Glutamatergic neuron (in vitro differentiated cells): ENCODE data around the gene TXNDC11. TPM values are rescaled to one million over a fixed set of nuclear protein-coding genes. Genes with fewer than 3 reads are reported as not detected.

Experiments
- DNase-seq: peaks from one replicate; pipeline ENCODE4 v3.0.0; 2022
- H3K27ac Mint-ChIP-seq: one replicate; pipeline ENCODE4 v1.8.0; 2020; ENCODE audit warnings: mild to moderate bottlenecking, mixed read lengths, inconsistent platforms; ENCODE audit not compliant: unreplicated experiment
- H3K27me3 Mint-ChIP-seq: one replicate; pipeline ENCODE4 v1.8.0; 2020; ENCODE audit warnings: mild to moderate bottlenecking, moderate library complexity, mixed read lengths, inconsistent platforms; ENCODE audit not compliant: unreplicated experiment
- H3K36me3 Mint-ChIP-seq: one replicate; pipeline ENCODE4 v1.8.0; 2020; ENCODE audit warnings: mild to moderate bottlenecking, mixed read lengths, inconsistent platforms; ENCODE audit not compliant: unreplicated experiment
- H3K4me1 Mint-ChIP-seq: one replicate; pipeline ENCODE4 v1.8.0; 2020; ENCODE audit warnings: mild to moderate bottlenecking, low read depth, mixed read lengths, inconsistent platforms; ENCODE audit not compliant: unreplicated experiment
- H3K4me3 Mint-ChIP-seq: one replicate; pipeline ENCODE4 v1.8.0; 2020; ENCODE audit warnings: mild to moderate bottlenecking, mixed read lengths, inconsistent platforms; ENCODE audit not compliant: unreplicated experiment
- H3K9me3 Mint-ChIP-seq: one replicate; pipeline ENCODE4 v1.8.0; 2020; ENCODE audit warnings: mild to moderate bottlenecking, moderate library complexity, mixed read lengths, inconsistent platforms; ENCODE audit not compliant: unreplicated experiment
- CTCF ChIP-seq: fragments of 200-600 bp; sonication (generic); IDR thresholded peaks from one replicate; pipeline ENCODE4 v1.5.0; 2021; ENCODE audit not compliant: partially characterized antibody, unreplicated experiment
- total RNA-seq: library from RNA; stranded (reverse); fragmentation: NEBNext Ultra II Directional; extraction: Animal tissue kit (Norgen Biotek cat#: 25700); gene quantifications from one replicate; pipeline ENCODE4 v1.2.1, GENCODE V29; 2021; ENCODE audit not compliant: unreplicated experiment

TXNDC11 gene
- total RNA-seq, 1 donor from 2014 or later: 18.4 TPM

DNA sequence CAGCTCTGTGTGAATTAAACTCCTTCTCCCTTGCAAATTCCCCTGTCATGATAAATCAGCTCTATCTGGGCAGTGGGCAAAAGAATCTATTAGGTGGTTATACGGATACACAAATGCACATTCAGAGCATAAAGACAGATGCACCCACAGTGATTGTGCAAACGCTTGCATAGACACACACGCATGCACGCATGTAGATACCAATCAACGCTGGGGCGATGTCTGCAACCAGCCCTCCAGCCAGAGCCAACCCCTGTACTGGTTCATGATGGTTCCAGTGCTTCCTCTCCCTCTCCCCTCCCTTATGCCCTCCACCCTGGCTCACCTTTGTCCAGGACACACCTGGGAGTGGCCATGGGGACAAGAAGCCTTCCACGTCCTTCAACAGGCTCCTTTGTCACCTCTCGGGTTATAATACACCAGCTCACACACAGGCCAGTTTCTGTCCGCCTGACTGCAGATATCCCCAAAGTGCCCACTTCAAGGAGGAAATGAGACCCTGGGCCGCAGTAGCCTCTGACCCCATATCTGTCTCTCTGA lies 107.5 kb downstream of the TXNDC11 start:
- no peak for TF ChIP-seq CTCF
- no peaks in the 10 kb centered on the region for H3K36me3 Mint-ChIP-seq
- H3K4me3 Mint-ChIP-seq: no peak overlapping the region
- H3K9me3 Mint-ChIP-seq: no peaks in the 10 kb centered on the region
- no peak for DNase-seq
- H3K4me1 Mint-ChIP-seq: peaks cover 3% of the 10 kb centered on the region
- H3K27ac Mint-ChIP-seq: no peak overlapping the region
- peaks cover 7% of the 10 kb centered on the region for H3K27me3 Mint-ChIP-seq

DNA sequence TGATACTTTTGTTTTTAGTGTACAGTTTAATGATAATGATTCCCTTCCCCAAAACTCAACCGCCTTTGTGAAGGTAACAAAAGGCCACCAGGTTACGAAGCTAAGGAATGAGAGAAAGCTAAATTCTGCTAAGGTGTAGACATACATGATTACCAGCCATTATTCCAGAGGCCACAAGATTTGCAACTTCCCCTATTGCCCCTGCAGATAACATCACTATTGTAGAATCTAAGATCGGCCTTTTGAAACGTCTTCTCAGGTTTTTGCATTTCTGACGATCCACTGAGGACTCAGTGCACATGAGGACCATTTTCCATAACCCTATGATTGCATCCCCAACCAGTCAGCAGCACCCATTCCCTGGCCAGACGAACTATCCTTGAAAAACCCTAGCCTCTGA lies 108.3 kb downstream of the TXNDC11 start:
- H3K4me3 Mint-ChIP-seq: no peak overlapping the region
- H3K9me3 Mint-ChIP-seq: no peaks in the 10 kb centered on the region
- H3K27ac Mint-ChIP-seq: no peak overlapping the region
- no peaks in the 10 kb centered on the region for H3K36me3 Mint-ChIP-seq
- no peaks in the 10 kb centered on the region for H3K4me1 Mint-ChIP-seq
- TF ChIP-seq CTCF: no peak
- no peak for DNase-seq
- H3K27me3 Mint-ChIP-seq: peaks cover 7% of the 10 kb centered on the region

DNA sequence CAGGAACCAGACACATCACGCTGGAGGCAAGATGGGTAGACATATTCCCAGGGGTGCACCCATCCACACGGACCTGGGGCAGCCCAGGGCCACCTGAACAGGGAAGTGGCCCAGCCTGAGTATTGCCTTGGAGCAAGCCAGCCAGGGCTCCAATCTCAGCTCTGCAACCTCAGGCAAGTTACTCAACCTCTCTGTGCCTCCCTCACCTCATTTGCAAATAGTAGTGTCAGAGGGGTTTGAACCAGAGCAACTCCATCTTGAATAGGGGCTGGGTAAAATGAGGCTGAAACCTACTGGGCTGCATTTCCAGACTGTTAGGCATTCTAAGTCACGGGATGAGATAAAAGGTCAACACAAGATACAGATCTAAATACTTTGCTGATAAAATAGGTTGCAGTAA lies 109.5 kb downstream of the TXNDC11 start:
- peaks cover 5% of the 10 kb centered on the region for H3K27me3 Mint-ChIP-seq
- H3K9me3 Mint-ChIP-seq: peaks cover 2% of the 10 kb centered on the region
- no peaks in the 10 kb centered on the region for H3K36me3 Mint-ChIP-seq
- no peak for DNase-seq
- no peak for TF ChIP-seq CTCF
- H3K4me1 Mint-ChIP-seq: peaks cover 2% of the 10 kb centered on the region
- no peak overlapping the region for H3K4me3 Mint-ChIP-seq
- no peak overlapping the region for H3K27ac Mint-ChIP-seq

- Mint-ChIP-seq H3K4me1 (peaks cover 2% of the 10 kb centered on the region), H3K36me3 (no peaks in the 10 kb centered on the region), H3K27ac (no peak overlapping the region), H3K27me3 (peaks cover 5% of the 10 kb centered on the region), H3K4me3 (no peak overlapping the region), H3K9me3 (peaks cover 2% of the 10 kb centered on the region)
- no peak for DNase-seq
- no peak for TF ChIP-seq CTCF
Observed at GRCh38 chr16:11632455-11632939, 110.2 kb downstream of the TXNDC11 start.

GRCh38 chr16:11631214-11631613 lies 111.4 kb downstream of the TXNDC11 start:
- no peak overlapping the region for H3K27ac Mint-ChIP-seq
- peaks cover 2% of the 10 kb centered on the region for H3K4me1 Mint-ChIP-seq
- H3K36me3 Mint-ChIP-seq: no peaks in the 10 kb centered on the region
- H3K27me3 Mint-ChIP-seq: peaks cover 5% of the 10 kb centered on the region
- no peak for DNase-seq
- TF ChIP-seq CTCF: no peak
- no peak overlapping the region for H3K4me3 Mint-ChIP-seq
- H3K9me3 Mint-ChIP-seq: peaks cover 2% of the 10 kb centered on the region
